Measurements from ENCODE around the gene COL2A1. TPM values are rescaled to one million over a fixed set of nuclear protein-coding genes. Genes with fewer than 3 reads are reported as not detected.

The COL2A1 gene
- total RNA-seq, 1 donor from 2014 or later, result not detected

DNA sequence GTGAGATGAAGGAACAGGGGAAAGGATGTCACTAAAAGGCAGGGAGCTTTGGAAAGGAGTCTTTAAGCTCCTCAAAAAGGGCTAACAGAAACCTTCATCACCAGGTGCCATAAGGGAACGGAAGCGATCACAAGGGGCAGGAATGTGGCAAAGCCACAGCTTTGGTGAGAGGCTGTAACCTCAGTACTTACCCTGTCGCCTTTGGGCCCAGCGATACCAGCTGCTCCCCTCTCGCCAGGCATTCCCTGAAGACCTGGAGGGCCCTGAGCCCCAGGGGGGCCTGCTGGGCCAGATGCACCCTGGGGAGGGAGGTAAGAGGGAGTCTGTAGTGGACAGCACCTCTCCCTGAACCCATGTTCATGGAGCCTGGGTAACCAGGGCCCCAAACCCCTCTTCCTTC is 22.0 kb downstream of the COL2A1 start:
- ATAC-seq (ENCODE audit: poor library complexity) (no peak), DNase-seq (no peak)
- intact Hi-C loops (cut with DNase I), result no loop called here

DNA sequence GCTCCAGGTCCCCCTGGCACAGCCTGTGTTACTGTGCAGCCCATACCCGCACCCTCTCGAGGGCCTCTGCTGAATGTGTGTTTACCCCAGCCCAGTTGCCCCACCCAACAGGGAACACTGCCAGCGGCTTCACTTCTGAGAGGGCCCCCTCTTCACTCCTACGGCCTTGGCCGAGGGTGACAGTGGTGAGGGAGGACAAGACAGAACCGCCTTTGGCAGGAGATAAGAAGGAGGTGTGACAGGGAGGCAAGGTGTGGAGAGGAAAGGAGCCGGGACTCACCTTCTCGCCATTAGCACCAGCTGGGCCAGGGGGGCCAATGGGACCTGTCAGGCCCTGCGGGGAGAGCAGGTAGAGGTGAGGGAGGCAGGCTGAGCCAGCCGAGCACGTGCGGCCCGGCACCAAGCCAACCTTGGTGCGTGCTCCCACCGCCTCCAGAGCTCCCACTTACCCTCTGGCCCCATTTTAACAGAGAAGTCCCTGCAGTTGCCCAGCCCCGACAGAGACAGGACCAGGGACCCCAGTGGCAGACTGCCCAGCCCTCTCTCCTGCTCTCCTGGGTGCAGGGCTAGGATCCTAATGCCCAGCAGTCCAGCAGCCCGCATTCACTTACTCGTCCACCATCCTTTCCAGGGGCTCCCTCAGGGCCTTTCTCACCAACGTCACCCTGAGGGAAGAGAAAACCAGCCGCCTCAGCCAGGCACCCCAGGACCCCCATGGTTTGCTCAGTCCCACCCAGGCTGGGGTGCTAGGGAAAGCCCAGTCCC is 22.6 kb downstream of the COL2A1 start:
- DNase-seq, result no peak
- intact Hi-C loops (cut with DNase I), result no loop called here
- ATAC-seq (ENCODE audit: poor library complexity), result no peak

DNA sequence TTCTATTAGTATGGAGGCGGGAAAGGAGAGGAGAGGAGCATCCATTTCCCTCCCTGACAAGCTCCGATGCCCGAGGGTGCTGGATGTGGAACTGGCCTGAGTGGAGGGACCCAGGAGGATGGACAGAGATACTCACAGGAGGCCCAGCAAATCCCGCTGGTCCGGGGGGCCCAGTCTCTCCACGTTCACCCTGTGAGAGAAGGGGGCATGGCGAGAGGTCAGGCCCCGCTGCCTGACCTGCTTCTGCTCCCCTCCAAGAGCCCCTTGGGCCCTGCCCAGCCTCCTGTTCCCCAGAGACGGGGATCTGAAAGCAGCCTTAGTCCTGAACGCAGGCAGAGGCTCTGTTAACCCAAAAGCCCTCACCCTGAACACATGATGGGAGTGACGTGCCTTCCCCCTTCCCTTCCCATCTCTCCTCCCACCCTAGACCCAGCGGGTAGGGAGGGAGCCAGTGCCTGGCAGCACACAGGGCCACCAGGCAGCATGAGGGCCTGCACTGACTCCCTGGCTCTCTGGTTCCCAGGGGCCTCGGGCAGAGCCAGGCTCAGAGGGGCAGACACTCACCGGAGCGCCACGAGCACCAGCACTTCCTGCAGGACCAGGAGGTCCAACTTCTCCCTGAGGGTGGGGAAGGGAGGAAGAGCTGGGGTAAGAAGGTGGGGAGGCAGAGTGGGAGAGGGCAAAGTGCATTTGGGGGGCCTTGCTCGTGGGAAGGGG is 23.3 kb downstream of the COL2A1 start:
- intact Hi-C loops (cut with DNase I), result no loop called here
- DNase-seq (no peak), ATAC-seq (ENCODE audit: poor library complexity) (no peak)

DNA sequence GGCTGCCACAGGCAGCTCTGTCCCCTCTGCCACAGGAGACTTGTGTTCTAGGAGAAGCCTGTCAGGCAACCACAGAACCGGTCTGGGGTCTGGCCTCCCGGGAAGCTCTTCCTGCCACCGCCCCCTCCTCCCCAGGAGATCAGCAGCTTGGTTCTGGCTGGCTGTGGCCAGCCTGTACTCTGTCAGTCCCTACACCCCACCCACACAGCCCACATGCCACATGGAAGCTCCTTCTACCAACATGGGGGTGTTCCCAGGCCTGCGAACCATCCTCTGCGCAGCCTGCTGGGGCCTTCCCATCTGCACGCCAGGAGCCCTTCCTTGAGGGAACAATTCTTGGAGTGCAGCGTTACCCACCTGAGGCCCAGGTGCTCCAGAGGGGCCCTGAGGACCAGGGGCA is 24.1 kb downstream of the COL2A1 start:
- intact Hi-C loops (cut with DNase I), result no loop called here
- ATAC-seq (ENCODE audit: poor library complexity) (no peak), DNase-seq (no peak)

DNA sequence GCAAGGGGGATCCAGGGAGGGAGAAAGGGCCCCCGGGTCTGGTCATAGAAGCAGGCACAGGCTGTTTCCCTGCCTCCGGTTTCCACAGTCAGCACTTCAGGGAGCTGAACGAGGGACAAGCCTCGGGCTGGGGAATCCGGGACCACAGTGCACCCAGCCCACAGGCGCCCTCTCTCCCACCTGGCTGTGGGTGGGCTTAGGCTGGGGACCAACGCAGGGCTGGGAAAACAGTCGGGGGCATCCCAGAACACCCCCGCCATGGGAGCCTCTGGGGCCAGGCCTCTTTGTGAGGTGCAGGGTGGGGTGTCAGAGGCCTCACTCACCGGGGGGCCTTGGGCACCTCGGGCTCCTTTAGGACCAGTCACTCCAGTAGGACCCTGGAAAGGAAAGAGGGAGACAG is 24.6 kb downstream of the COL2A1 start:
- intact Hi-C loops (cut with DNase I), result no loop called here
- ATAC-seq (ENCODE audit: poor library complexity) (no peak), DNase-seq (no peak)

DNA sequence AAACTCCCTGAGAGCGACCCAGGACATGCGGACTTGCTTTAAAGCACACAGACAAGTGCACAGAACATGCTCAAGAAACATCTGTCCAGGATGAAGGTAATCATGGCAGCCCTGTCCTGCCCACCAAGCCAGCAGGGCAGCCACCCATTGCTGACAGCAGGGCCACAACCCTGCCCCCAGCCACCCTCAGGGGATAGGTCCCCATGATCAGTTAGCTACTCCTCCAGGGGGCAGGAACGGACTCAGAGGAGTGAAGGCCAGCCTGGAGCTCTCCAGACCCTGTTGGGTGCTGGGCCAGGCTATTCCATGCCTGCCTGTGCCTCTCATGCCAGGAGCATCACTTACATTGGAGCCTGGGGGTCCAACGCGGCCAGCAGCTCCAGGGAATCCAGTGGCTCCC is 25.1 kb downstream of the COL2A1 start:
- intact Hi-C loops (cut with DNase I), result no loop called here

DNA sequence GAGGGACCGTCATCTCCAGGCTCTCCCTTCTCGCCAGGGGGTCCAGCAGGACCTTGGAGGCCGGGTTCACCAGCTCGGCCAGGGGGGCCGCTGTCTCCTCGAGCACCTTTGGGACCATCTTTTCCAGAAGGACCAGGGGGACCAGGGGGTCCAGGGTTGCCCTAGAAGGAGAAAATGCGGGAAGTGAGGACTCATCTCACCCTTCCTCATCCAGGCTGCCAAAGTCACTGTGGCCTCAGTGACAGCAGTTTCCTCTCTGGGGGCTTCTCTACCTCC is 25.7 kb downstream of the COL2A1 start:
- intact Hi-C loops (cut with DNase I), result no loop called here
- ATAC-seq (ENCODE audit: poor library complexity) (no peak), DNase-seq (no peak)

More for the DNA sequence above, 25.1 kb downstream of the COL2A1 start:
- ATAC-seq (ENCODE audit: poor library complexity) (no peak), DNase-seq (no peak)

DNA sequence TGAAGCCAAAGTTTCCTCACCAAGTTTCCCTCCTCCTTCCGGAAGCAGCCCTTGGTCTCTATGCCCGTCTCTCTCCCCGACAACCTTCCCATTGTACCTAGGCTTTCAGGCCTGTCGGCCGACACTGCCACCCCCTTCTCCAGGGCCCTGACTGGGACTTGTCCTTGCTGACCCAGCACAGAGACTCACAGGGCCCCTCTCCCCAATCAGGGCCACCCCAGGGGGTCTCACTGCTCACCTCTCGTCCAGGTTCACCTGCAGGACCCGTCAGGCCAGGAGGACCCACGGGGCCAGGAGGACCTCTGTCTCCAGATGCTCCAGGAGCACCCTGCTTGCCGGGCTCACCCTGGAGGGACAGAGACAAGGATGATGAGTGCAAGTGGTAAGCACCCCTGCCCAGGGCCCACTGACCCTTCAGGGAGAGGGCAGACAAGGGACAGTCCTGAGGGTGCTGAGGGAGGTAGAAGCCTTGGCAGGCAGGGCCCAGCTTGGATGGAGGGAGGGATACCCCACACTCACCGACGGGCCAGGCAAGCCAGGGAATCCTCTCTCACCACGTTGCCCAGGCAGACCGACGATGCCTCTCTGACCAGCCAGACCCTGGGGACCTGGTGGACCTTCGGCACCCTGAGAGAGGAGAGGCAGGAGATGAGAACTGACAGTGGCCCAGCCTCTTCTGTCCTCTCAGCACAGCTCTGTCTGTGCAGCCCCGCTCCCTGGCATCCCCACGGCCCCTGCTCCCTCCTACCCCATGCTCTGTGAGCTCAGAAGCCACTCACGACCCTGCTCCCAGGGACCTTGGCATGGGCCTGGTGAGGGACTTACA is 26.3 kb downstream of the COL2A1 start:
- ATAC-seq (ENCODE audit: poor library complexity), result no peak
- intact Hi-C loops (cut with DNase I), result no loop called here
- no peak for DNase-seq

DNA sequence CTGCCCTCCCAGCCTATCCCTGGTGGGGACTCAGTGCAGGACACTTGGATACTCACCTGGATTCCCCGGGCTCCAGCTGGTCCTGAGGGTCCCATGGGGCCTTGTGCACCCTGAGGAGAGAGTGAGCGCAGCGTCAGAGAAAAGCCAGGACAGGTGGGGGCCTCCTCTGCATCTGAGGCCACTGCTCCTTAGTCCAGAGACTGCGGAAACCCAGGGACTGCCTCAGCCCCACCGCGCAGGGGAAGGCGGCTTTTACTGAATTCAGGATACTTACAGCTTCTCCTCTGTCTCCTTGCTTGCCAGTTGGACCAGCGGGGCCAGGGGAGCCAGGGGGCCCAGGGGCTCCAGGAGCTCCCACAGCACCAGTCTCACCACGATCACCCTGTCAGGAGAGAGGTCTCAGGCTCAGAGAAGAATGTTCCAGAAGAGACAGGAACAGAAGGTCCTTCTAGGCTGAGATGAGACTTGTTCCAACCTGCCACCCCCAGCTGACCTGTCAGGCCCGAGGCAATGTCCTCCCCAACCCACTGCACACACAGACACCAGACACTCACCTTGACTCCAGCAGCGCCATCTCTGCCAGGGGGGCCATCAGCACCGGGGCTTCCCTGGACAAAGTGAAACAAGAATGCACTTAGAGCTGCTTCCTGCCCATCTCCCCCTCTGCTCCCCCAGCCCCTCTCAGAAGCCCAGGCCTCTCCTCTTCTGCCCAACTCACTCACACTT is 27.1 kb downstream of the COL2A1 start:
- no peak for DNase-seq
- intact Hi-C loops (cut with DNase I), result no loop called here
- no peak for ATAC-seq (ENCODE audit: poor library complexity)

DNA sequence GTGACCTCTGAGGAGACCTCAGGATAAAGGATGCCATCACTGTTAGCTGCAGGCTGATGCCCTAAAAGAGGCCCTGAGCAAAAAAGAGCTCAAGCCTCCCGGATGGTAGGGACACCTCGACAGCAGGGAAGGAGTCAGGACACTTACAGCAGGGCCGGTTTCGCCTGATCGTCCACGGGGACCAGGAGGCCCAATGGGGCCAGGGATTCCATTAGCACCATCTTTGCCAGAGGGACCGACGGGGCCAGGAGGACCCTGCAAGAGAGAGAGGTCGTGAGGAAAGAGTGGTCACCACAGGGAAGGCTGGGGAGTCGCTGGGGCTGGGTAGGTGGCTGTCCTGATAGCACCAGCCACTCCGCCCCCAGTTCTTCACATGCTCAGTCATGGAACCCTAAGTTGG is 28.5 kb downstream of the COL2A1 start:
- intact Hi-C loops (cut with DNase I), result no loop called here
- DNase-seq, result no peak
- ATAC-seq (ENCODE audit: poor library complexity), result no peak

DNA sequence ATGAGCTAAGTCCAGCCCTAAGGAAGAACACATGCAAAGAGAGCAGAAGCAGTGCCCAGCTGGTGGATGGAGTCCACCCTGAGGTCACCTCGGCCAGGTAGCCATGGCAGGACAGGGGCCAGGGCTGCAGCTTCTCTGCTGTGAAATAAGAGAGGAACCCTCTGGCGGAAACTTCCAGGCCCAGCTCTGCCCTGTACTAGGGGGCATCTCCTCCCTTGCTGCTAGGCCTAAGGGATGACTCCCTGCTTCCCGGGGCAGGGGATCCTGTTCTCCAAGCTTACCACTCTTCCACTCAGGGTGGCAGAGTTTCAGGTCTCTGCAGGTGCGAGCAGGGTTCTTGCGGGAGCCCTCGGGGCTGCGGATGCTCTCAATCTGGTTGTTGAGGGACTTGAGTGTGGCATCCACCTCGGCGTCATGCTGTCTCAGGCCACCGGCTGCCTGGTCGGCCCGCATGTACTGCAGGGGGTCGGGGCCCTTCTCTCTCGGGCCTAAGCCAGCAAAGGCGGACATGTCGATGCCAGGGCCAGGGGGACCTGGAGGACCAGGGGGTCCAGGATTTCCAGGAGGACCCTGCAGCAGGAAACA is 29.1 kb downstream of the COL2A1 start:
- ATAC-seq (ENCODE audit: poor library complexity) (no peak), DNase-seq (no peak)
- intact Hi-C loops (cut with DNase I), result no loop called here

DNA sequence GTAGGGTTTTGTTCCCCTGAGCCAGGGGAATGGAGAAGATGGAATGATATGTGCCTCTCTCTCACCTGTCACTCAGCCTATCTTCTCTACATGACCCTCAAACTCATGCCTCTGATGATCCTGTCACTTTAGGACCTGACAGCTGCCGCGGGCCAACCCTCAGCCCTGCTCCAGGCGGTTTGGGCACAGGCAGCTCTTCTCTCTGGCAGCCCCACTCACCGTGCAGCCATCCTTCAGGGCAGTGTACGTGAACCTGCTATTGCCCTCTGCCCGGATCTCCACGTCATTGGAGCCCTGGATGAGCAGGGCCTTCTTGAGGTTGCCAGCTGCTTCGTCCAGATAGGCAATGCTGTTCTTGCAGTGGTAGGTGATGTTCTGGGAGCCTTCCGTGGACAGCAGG is 30.4 kb downstream of the COL2A1 start:
- intact Hi-C loops (cut with DNase I), result no loop called here
- no peak for DNase-seq
- no peak for ATAC-seq (ENCODE audit: poor library complexity)

DNA sequence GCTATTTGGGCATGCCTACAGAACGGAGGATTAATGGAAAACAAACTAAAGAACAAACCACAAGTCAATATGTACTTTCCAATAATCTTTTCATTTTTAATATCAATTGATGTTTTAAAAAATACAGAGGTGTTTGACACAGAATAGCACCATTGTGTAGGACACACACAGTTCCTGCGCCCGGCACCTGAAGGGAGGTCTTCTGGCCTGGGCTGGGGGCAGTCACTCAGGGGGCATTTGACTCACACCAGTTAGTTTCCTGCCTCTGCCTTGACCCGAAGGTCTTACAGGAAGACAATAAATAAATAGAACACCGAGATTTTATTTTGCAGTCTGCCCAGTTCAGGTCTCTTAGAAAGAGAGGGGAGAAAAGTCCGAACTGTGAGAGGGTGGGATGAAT is 31.4 kb downstream of the COL2A1 start:
- ATAC-seq (ENCODE audit: poor library complexity) (no peak), DNase-seq (no peak)
- intact Hi-C loops (cut with DNase I), result no loop called here

DNA sequence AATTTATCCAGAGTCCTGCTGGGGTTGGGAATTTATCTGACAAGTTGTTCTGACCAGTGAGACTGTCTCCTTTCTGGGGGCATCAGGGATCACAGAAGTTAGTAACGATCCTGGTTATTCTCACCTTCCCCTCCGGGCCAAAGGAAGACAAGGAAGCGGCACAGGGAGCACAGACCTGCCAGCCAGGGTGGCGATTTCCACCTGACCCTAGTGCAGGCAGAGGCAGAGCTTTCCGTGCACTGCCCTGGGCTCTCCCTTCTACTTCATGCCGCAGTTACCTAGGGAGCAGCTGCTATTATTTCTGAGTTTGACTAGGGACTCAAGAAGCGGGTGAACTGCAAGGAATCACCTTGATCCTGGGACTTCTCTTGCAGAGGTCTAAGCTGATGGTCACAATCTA is 33.4 kb downstream of the COL2A1 start:
- no peak for DNase-seq
- ATAC-seq (ENCODE audit: poor library complexity), result no peak
- intact Hi-C loops (cut with DNase I), result no loop called here

DNA sequence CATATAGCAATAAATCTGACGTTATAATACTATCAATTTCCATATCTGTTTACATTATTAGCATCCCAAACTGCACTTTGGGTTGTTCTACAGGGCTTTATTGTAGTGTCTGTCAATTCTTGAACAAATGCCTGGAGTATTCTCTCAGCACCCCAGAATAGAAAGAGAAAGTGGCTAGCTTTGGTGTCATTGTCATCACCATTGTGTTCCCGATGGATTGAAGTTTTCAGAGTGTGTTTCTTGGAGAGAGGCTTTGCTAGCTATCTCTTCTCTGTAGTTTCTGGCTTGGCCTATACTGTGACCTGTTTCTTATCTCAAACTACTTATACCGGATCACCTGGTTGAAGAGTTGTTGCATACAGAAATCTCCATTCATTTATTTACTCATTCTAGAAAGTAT is 34.4 kb downstream of the COL2A1 start:
- DNase-seq (no peak), ATAC-seq (ENCODE audit: poor library complexity) (peak; percentile 59)
- intact Hi-C loops (cut with DNase I), result no loop called here

DNA sequence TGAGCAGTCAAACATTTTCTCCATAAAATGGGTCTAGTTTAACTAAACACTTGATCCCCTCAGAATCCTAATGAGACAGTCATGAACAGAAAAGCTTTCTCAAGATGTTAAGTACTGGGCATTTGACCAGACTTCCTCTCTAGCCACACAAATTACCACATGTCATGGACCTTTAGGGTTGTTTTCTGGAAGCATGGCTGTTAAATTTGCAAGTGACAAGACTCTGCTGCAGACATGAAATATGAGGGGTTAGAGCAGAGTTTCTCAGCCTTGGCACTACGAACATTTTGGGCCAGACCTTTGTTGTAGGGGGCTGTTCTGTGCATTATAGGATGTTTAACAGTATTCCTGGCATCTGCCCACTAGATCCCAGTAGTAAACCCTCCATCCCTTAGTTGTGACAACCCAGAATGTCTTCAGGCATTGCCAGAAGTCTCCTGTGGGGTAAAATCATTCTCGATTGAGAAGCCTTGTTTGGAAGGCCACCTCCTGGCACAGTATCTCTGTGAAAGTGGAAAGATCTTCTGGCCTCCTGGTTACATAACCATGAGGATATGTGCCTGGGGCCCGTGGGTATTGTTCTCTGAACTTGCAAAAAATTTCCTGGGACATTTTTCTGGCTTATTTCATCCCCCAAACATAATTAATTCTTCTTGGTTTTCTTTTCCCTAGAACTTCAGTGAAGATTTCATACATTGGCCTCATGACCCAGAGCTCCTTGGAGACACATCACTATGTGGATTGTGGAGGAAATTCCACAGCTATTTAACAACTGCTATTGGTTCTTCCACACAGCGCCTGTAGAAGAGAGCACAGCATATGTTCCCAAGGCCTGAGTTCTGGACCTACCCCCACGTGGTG is 36.6 kb downstream of the COL2A1 start:
- ATAC-seq (ENCODE audit: poor library complexity) (no peak), DNase-seq (no peak)
- intact Hi-C loops (cut with DNase I), result no loop called here

DNA sequence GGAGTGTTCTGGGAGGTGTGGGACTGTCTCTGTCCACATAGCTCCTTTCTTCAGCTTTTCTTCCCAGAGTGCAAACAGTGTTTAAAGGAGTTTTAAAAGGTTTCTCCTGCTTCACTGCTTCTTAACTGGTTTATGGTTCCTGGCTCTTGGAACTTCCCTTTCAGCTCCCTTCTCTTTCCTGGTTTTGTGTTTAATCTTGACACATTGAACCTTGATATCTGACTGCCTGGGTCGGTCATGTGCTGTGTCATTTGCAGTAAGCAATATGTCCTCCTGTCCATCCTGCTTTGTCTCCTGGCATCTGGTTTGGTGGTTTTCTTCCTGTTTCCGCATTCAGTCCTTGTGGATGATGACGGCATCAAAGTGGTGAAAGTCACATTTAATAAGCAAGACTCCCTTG is 38.7 kb downstream of the COL2A1 start:
- DNase-seq, result no peak
- intact Hi-C loops (cut with DNase I), result no loop called here
- no peak for ATAC-seq (ENCODE audit: poor library complexity)

DNA sequence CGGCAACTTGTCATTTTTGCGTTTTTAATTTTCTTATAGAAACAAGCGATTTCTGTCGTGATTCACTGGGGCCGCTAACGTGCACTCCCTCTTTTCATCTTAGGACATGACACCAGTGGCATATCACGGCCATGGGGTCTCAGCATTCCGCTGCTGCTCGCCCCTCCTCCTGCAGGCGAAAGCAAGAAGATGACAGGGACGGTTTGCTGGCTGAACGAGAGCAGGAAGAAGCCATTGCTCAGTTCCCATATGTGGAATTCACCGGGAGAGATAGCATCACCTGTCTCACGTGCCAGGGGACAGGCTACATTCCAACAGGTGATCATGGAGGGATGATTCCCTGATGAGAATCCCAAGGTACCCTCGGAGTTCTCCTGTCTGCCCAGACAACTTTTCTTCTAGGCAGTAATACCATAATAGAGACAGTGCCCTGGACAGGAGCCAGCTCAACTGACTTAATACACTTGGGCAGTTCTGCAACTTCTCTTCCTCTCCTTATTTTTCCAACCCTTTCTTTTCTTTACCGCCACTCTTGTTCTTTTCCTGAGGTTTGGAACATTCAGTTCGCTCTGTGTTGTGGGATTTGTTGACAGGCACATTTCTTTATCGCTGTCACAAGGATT is 40.1 kb downstream of the COL2A1 start:
- DNase-seq, result no peak
- intact Hi-C loops (cut with DNase I), result no loop called here

More for the DNA sequence above, 40.1 kb downstream of the COL2A1 start:
- no peak for ATAC-seq (ENCODE audit: poor library complexity)

All from Right ventricle myocardium superior (tissue), 1 donor.